ENCODE data around the gene ILDR1.

ILDR1 gene

DNA sequence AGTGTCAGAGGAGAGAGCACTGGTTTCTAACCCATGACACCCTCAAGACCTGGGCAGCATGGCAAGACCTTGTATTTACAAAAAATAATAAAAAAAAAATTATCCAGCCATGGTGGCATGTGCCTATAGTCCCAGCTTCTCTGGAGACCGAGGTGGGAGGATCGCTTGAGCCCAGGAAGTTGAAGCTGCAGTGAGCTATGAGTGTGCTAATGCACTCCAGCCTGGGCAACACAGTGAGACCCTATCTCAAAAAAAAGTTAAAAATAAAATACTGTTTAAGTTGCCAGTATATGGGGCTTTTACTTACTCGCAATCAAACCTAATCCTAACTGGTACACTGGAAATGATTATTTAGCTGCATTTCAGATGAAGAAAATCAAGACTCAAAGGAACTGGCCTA lies 20.2 kb downstream of the ILDR1 start:
- Histone ChIP-seq H3K79me2 (ENCODE audit: control insufficient read depth, low read length) (no peaks in the 10 kb centered on the region), H3K4me2 (ENCODE audit: low read length) (peak overlapping the region; percentile 81; the same call in 1 of the 2 replicates)
- TF ChIP-seq, protein P1, sequence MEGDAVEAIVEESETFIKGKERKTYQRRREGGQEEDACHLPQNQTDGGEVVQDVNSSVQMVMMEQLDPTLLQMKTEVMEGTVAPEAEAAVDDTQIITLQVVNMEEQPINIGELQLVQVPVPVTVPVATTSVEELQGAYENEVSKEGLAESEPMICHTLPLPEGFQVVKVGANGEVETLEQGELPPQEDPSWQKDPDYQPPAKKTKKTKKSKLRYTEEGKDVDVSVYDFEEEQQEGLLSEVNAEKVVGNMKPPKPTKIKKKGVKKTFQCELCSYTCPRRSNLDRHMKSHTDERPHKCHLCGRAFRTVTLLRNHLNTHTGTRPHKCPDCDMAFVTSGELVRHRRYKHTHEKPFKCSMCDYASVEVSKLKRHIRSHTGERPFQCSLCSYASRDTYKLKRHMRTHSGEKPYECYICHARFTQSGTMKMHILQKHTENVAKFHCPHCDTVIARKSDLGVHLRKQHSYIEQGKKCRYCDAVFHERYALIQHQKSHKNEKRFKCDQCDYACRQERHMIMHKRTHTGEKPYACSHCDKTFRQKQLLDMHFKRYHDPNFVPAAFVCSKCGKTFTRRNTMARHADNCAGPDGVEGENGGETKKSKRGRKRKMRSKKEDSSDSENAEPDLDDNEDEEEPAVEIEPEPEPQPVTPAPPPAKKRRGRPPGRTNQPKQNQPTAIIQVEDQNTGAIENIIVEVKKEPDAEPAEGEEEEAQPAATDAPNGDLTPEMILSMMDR (IDR thresholded peaks at IDR 0.05; ENCODE audit: low read depth, low read length, poor library complexity, severe bottlenecking): no peak
- no peak for TF ChIP-seq EZH2phosphoT487 (IDR thresholded peaks at IDR 0.05; ENCODE audit: borderline replicate concordance, low read length)

DNA sequence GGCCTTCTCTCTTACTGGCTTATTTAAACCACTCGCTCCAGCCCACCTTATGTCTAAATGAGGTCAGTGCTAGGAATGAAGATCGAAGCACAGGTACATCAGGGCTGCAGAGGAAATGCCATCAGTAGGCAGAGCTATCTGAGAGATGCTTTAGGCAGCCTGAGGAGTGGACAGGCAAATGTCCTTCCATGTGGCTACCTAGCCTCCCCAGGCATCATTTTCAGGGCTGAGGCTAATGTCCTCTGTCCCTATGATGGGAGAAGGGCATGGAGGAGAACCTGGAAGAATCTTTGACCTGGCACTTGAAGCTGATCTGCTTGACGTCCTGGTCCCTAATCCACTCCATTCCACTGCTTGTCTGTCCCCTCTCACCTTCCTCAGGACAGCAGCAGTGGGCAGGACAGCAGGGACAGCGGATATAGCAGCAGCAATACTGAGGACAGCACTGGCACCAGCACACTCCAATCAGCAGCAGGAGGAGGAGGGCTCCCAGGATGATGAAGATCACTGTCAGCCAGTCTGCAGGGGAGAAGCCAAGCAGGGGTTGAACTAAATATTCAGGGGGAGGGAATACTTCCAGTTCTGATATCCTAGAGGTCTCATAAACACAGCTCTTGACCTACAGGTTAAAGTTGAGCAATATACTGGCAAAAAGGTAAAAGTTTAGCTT lies 21.0 kb downstream of the ILDR1 start:
- H3K9me3 ChIP-seq (ENCODE audit: control insufficient read depth, insufficient read depth, low read length): no peaks in the 10 kb centered on the region
- H3F3A ChIP-seq (ENCODE audit: control insufficient read depth, insufficient read depth): peaks cover 7% of the 10 kb centered on the region; the same call in 1 of the 2 replicates
- H3K36me3 ChIP-seq (ENCODE audit: control insufficient read depth, low read length): no peaks in the 10 kb centered on the region; the same call in 1 of the 2 replicates
- no peaks in the 10 kb centered on the region for H3K27me3 ChIP-seq (ENCODE audit: control insufficient read depth, low read length)
- TF ChIP-seq EZH2phosphoT487 (IDR thresholded peaks at IDR 0.05; ENCODE audit: borderline replicate concordance, low read length): no peak
- TF ChIP-seq, protein P1 (IDR thresholded peaks at IDR 0.05; ENCODE audit: low read depth, low read length, poor library complexity, severe bottlenecking): no peak
- no peaks in the 10 kb centered on the region for H4K20me1 ChIP-seq (ENCODE audit: control insufficient read depth, insufficient read depth, low read depth, low read length)
- no peaks in the 10 kb centered on the region for H3K9me2 ChIP-seq (replicated peaks; ENCODE audit: control insufficient read depth, low read length)
- peak overlapping the region; percentile 24; the same call in 1 of the 2 replicates for H3K4me2 ChIP-seq (ENCODE audit: low read length)
- H3K4me1 ChIP-seq (ENCODE audit: control insufficient read depth, low read length): peaks cover 94% of the 10 kb centered on the region
- no peak overlapping the region for H3K27ac ChIP-seq (ENCODE audit: low read depth, low read length)
- no peak overlapping the region for H3K4me3 ChIP-seq (ENCODE audit: low read length)
- H3K79me2 ChIP-seq (ENCODE audit: control insufficient read depth, low read length): no peaks in the 10 kb centered on the region

More for the DNA sequence above, 20.2 kb downstream of the ILDR1 start:
- Histone ChIP-seq H3K9me3 (ENCODE audit: control insufficient read depth, insufficient read depth, low read length) (no peaks in the 10 kb centered on the region), H4K20me1 (ENCODE audit: control insufficient read depth, insufficient read depth, low read depth, low read length) (no peaks in the 10 kb centered on the region), H3K9me2 (replicated peaks; ENCODE audit: control insufficient read depth, low read length) (no peaks in the 10 kb centered on the region), H3K4me3 (ENCODE audit: low read length) (no peak overlapping the region), H3K36me3 (ENCODE audit: control insufficient read depth, low read length) (no peaks in the 10 kb centered on the region; the same call in 1 of the 2 replicates), H3F3A (ENCODE audit: control insufficient read depth, insufficient read depth) (peaks cover 7% of the 10 kb centered on the region; the same call in 1 of the 2 replicates), H3K27ac (ENCODE audit: low read depth, low read length) (peak overlapping the region; percentile 69; the same call in 1 of the 2 replicates), H3K27me3 (ENCODE audit: control insufficient read depth, low read length) (no peaks in the 10 kb centered on the region), H3K4me1 (ENCODE audit: control insufficient read depth, low read length) (peaks cover 85% of the 10 kb centered on the region)

DNA sequence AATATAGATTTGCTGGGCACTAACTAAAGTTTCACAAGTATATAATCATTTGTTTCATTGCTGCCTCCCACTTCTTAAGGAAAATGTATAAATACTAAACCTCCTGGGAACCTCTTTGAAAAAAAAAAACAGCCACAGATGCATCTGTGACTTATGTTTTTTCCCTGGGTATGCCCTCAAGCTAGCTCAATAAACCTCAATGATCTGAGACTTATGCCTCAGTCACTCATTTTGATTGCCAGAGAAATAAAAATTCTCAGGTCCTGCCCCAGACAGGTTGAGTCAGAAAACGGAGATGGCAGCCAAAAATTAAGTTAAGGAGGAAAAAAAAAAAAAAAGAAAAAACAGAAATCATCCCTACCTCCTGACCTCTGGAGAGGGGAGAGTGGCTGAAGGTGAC lies 22.1 kb downstream of the ILDR1 start:
- Histone ChIP-seq H3K27me3 (ENCODE audit: control insufficient read depth, low read length) (no peaks in the 10 kb centered on the region), H3K9me3 (ENCODE audit: control insufficient read depth, insufficient read depth, low read length) (no peaks in the 10 kb centered on the region), H3K27ac (ENCODE audit: low read depth, low read length) (no peak overlapping the region), H3K9me2 (replicated peaks; ENCODE audit: control insufficient read depth, low read length) (no peaks in the 10 kb centered on the region), H3F3A (ENCODE audit: control insufficient read depth, insufficient read depth) (peaks cover 7% of the 10 kb centered on the region; the same call in 1 of the 2 replicates), H4K20me1 (ENCODE audit: control insufficient read depth, insufficient read depth, low read depth, low read length) (no peaks in the 10 kb centered on the region), H3K36me3 (ENCODE audit: control insufficient read depth, low read length) (no peaks in the 10 kb centered on the region; the same call in 1 of the 2 replicates), H3K4me2 (ENCODE audit: low read length) (no peak overlapping the region), H3K4me1 (ENCODE audit: control insufficient read depth, low read length) (peaks cover 100% of the 10 kb centered on the region), H3K79me2 (ENCODE audit: control insufficient read depth, low read length) (no peaks in the 10 kb centered on the region), H3K4me3 (ENCODE audit: low read length) (no peak overlapping the region)
- TF ChIP-seq, protein P1 (IDR thresholded peaks at IDR 0.05; ENCODE audit: low read depth, low read length, poor library complexity, severe bottlenecking): no peak
- TF ChIP-seq EZH2phosphoT487 (IDR thresholded peaks at IDR 0.05; ENCODE audit: borderline replicate concordance, low read length): no peak

Data from DOHH2 (cell line).